SIG-M5 treated with dmso at 0.1 percent for 504 hours (cell line): ENCODE results near the gene HDDC2.

Experiments used
- DNase-seq: peaks from one replicate; lab custom pipeline; 2025; ENCODE audit not compliant: unreplicated experiment; lab: John Stamatoyannopoulos, UW

Gene HDDC2

GRCh38 chr6:125301435-125302391, at the start of gene HDDC2:
HDDC2 (minus strand) TSS chr6:125301967; CDS start chr6:125301932, 35 bp downstream.
- peak; percentile 55 for DNase-seq

- peak; percentile 45 for DNase-seq
Observed at GRCh38 chr6:125346926-125347563, 45.3 kb upstream of the HDDC2 start.

- no peak for DNase-seq
Observed at GRCh38 chr6:125346201-125346925, 44.6 kb upstream of the HDDC2 start.

GRCh38 chr6:125341460-125341859, 39.7 kb upstream of the HDDC2 start:
- no peak for DNase-seq

- DNase-seq: no peak
Observed at GRCh38 chr6:125340991-125341390, 39.2 kb upstream of the HDDC2 start.

GRCh38 chr6:125340175-125340835, 38.5 kb upstream of the HDDC2 start:
- DNase-seq: no peak

GRCh38 chr6:125339653-125340052, 37.9 kb upstream of the HDDC2 start:
- DNase-seq: no peak

- DNase-seq: no peak
Observed at GRCh38 chr6:125338381-125338780, 36.6 kb upstream of the HDDC2 start.

GRCh38 chr6:125337706-125338105, 35.9 kb upstream of the HDDC2 start:
- no peak for DNase-seq

GRCh38 chr6:125332664-125333063, 30.9 kb upstream of the HDDC2 start:
- no peak for DNase-seq

GRCh38 chr6:125325586-125325985, 23.8 kb upstream of the HDDC2 start:
- no peak for DNase-seq

- DNase-seq: no peak
Observed at GRCh38 chr6:125323376-125323775, 21.6 kb upstream of the HDDC2 start.

- no peak for DNase-seq
Observed at GRCh38 chr6:125316621-125317020, 14.9 kb upstream of the HDDC2 start.

GRCh38 chr6:125315548-125315947, 13.8 kb upstream of the HDDC2 start:
- no peak for DNase-seq

- DNase-seq: peak; percentile 66
Observed at GRCh38 chr6:125314009-125314581, 12.3 kb upstream of the HDDC2 start.

GRCh38 chr6:125312950-125313349, 11.2 kb upstream of the HDDC2 start:
- no peak for DNase-seq

GRCh38 chr6:125312478-125312877, 10.7 kb upstream of the HDDC2 start:
- no peak for DNase-seq

- peak; percentile 69 for DNase-seq
Observed at GRCh38 chr6:125310994-125311649, 9.4 kb upstream of the HDDC2 start.

- no peak for DNase-seq
Observed at GRCh38 chr6:125307964-125308615, 6.3 kb upstream of the HDDC2 start.
